H1 (cell line): ENCODE results near the gene OSTF1. TPM values are rescaled to one million over a fixed set of nuclear protein-coding genes. Genes with fewer than 3 reads are reported as not detected.

Experiments used
- CTCF ChIA-PET: fragments of 300-600 bp; sonication (Branson Sonifier 250); formaldehyde crosslinking; loops from one replicate; lab custom pipeline; 2021; ENCODE audit not compliant: partially characterized antibody; lab: Charles Lee
- POLR2A ChIA-PET: fragments of 300-600 bp; sonication (Branson Sonifier 250); formaldehyde crosslinking; loops from one replicate; lab custom pipeline; 2021; ENCODE audit warnings: inconsistent platforms; ENCODE audit not compliant: partially characterized antibody; lab: Charles Lee
- DNase-seq, 2 experiments: peaks; one replicate each; pipeline versions ENCODE4 v3.0.0 to v3.0.0-alpha.2; 2010 to 2022; ENCODE audit warnings: low spot score in 2 of 2, low read depth in 1 of 2, mixed read lengths in 1 of 2
- FAIRE-seq: peaks from 2 replicates; lab custom pipeline; 2011; peaks lifted over from hg19 to GRCh38; lab: Jason Lieb, UNC
- H2AFZ ChIP-seq: 2 replicates; pipeline ENCODE4 v1.8.1; 2012; ENCODE audit warnings: low read length, inconsistent platforms
- H2AK5ac ChIP-seq: 2 replicates; pipeline ENCODE4 v1.6.1; 2013; ENCODE audit warnings: low read depth, low read length
- H2BK120ac ChIP-seq: replicated peaks from 2 replicates; pipeline ENCODE3; 2013; ENCODE audit warnings: low read depth, low read length, inconsistent platforms
- H2BK12ac ChIP-seq: 2 replicates; pipeline ENCODE4 v1.6.1; 2013; ENCODE audit warnings: low read depth, low read length
- H2BK15ac ChIP-seq: 2 replicates; pipeline ENCODE4 v1.6.1; 2013; ENCODE audit warnings: low read length
- H2BK20ac ChIP-seq: 2 replicates; pipeline ENCODE4 v1.6.1; 2013; ENCODE audit warnings: low read length
- H2BK5ac ChIP-seq: 2 replicates; pipeline ENCODE4 v1.6.1; 2013; ENCODE audit warnings: low read depth, low read length
- H3K14ac ChIP-seq: 2 replicates; pipeline ENCODE4 v1.6.1; 2013; ENCODE audit warnings: inconsistent platforms; ENCODE audit not compliant: insufficient read length
- H3K18ac ChIP-seq: 2 replicates; pipeline ENCODE4 v1.6.1; 2013; ENCODE audit warnings: low read length; ENCODE audit errors: extremely low read depth
- H3K23ac ChIP-seq: 2 replicates; pipeline ENCODE4 v1.6.1; 2013; ENCODE audit warnings: inconsistent platforms; ENCODE audit not compliant: insufficient read length
- H3K23me2 ChIP-seq: 2 replicates; pipeline ENCODE4 v1.6.1; 2013; ENCODE audit warnings: low read depth, low read length
- H3K27ac ChIP-seq: 2 replicates; pipeline ENCODE4 v1.6.1; 2011; ENCODE audit warnings: low read depth, low read length, inconsistent platforms
- H3K27me3 ChIP-seq, 4 experiments: replicated peaks in 1 of 4; 1 replicate in 1 of 4; 2 replicates in 3 of 4; pipeline versions ENCODE4 v1.6.1 to v1.8.1; 2011 to 2013; ENCODE audit warnings: low read length in 3 of 4, mild to moderate bottlenecking in 3 of 4, inconsistent platforms in 2 of 4, mixed read lengths in 2 of 4, moderate library complexity in 1 of 4; ENCODE audit not compliant: control insufficient read depth in 3 of 4, insufficient read depth in 3 of 4; ENCODE audit errors: extremely low read depth in 1 of 4
- H3K36me3 ChIP-seq, 4 experiments: 2 replicates each; pipeline versions ENCODE4 v1.6.1 to v1.8.1; 2011 to 2013; ENCODE audit warnings: mild to moderate bottlenecking in 4 of 4, low read length in 3 of 4, moderate library complexity in 2 of 4, control low read depth in 1 of 4, inconsistent platforms in 1 of 4; ENCODE audit not compliant: insufficient read depth in 4 of 4, control insufficient read depth in 2 of 4
- H3K4ac ChIP-seq: replicated peaks from 2 replicates; pipeline ENCODE3; 2013; ENCODE audit warnings: low read length, low read depth, mixed read lengths, inconsistent platforms; ENCODE audit not compliant: insufficient read length
- H3K4me1 ChIP-seq, 4 experiments: replicated peaks in 1 of 4; 1 replicate in 1 of 4; 2 replicates in 3 of 4; pipeline versions ENCODE4 v1.6.1 to v1.8.1; 2011 to 2013; ENCODE audit warnings: low read length in 3 of 4, inconsistent platforms in 2 of 4, mixed read lengths in 1 of 4; ENCODE audit not compliant: insufficient read depth in 4 of 4, control insufficient read depth in 3 of 4
- H3K4me2 ChIP-seq, 2 experiments: 2 replicates each; pipeline versions ENCODE4 v1.6.1 to v1.8.1; 2011 to 2013; ENCODE audit warnings: low read depth in 2 of 2, low read length in 2 of 2, control low read depth in 1 of 2, inconsistent platforms in 1 of 2, mild to moderate bottlenecking in 1 of 2; ENCODE audit not compliant: insufficient read depth in 1 of 2
- H3K4me3 ChIP-seq, 4 experiments: fragments of 200-600, 300-600 bp in 1 of 4; sonication (generic), shearing (Covaris generic), sonication (Bioruptor Twin) in 1 of 4; 2 replicates each; pipeline versions ENCODE4 v1.5.1 to v1.8.1; 2011 to 2016; ENCODE audit warnings: low read length in 4 of 4, low read depth in 3 of 4, control low read depth in 2 of 4, inconsistent platforms in 2 of 4, mild to moderate bottlenecking in 2 of 4, mixed read lengths in 1 of 4, moderate library complexity in 1 of 4; ENCODE audit not compliant: insufficient read depth in 2 of 4; ENCODE audit errors: extremely low read depth in 1 of 4
- H3K56ac ChIP-seq: replicated peaks from 2 replicates; pipeline ENCODE3; 2013; ENCODE audit warnings: low read depth, mild to moderate bottlenecking, mixed read lengths, low read length, inconsistent platforms; ENCODE audit not compliant: insufficient read length
- H3K79me1 ChIP-seq: 2 replicates; pipeline ENCODE4 v1.6.1; 2013; ENCODE audit warnings: low read depth, low read length, control low read depth
- H3K79me2 ChIP-seq, 2 experiments: 2 replicates each; pipeline versions ENCODE4 v1.6.1 to v1.8.1; 2012 to 2013; ENCODE audit warnings: low read length in 2 of 2, mild to moderate bottlenecking in 2 of 2, inconsistent platforms in 1 of 2; ENCODE audit not compliant: insufficient read depth in 2 of 2, control insufficient read depth in 1 of 2
- H3K9ac ChIP-seq, 4 experiments: replicated peaks in 1 of 4; 1 replicate in 1 of 4; 2 replicates in 3 of 4; pipeline versions ENCODE4 v1.6.1 to v1.8.1; 2011 to 2013; ENCODE audit warnings: low read depth in 3 of 4, low read length in 3 of 4, control low read depth in 2 of 4, mild to moderate bottlenecking in 2 of 4, moderate library complexity in 2 of 4, inconsistent platforms in 1 of 4; ENCODE audit errors: extremely low read depth in 1 of 4
- H3K9me3 ChIP-seq, 2 experiments: 2 replicates each; pipeline versions ENCODE4 v1.6.1 to v1.8.1; 2012 to 2013; ENCODE audit warnings: mild to moderate bottlenecking in 2 of 2, moderate library complexity in 2 of 2, control low read depth in 1 of 2, inconsistent platforms in 1 of 2, low read depth in 1 of 2, low read length in 1 of 2, mixed read lengths in 1 of 2; ENCODE audit not compliant: insufficient read depth in 2 of 2
- H4K20me1 ChIP-seq, 2 experiments: replicated peaks in 1 of 2; 2 replicates each; pipeline versions ENCODE3 to v1.8.1; 2011 to 2013; ENCODE audit warnings: inconsistent platforms in 2 of 2, low read length in 2 of 2, mild to moderate bottlenecking in 1 of 2; ENCODE audit not compliant: insufficient read depth in 2 of 2, control insufficient read depth in 1 of 2
- H4K5ac ChIP-seq: 2 replicates; pipeline ENCODE4 v1.6.1; 2013; ENCODE audit warnings: low read length, low read depth, mixed read lengths, inconsistent platforms; ENCODE audit not compliant: insufficient read length
- H4K8ac ChIP-seq: 2 replicates; pipeline ENCODE4 v1.8.0; 2013; ENCODE audit warnings: mild to moderate bottlenecking, moderate library complexity, low read length, inconsistent platforms; ENCODE audit not compliant: insufficient read depth; ENCODE audit errors: extremely low read depth
- H4K91ac ChIP-seq: replicated peaks from 2 replicates; pipeline ENCODE3; 2013; ENCODE audit warnings: low read length, mixed read lengths, inconsistent platforms; ENCODE audit not compliant: insufficient read length
- ATF2 ChIP-seq: IDR thresholded peaks from 2 replicates; pipeline ENCODE4 v1.6.1; 2012; ENCODE audit warnings: low read length, inconsistent platforms
- EP300 ChIP-seq, 2 experiments: IDR thresholded peaks; 1 replicate in 1 of 2; 2 replicates in 1 of 2; pipeline ENCODE4 v1.6.1; 2011 to 2012; ENCODE audit warnings: low read depth in 2 of 2, low read length in 2 of 2, mild to moderate bottlenecking in 2 of 2, borderline replicate concordance in 1 of 2, inconsistent platforms in 1 of 2, moderate library complexity in 1 of 2
- GTF2F1 ChIP-seq: IDR thresholded peaks from 2 replicates; pipeline ENCODE4 v1.6.1; 2012; ENCODE audit warnings: low read depth, low read length, improper control_type of control experiment, borderline replicate concordance
- HDAC6 ChIP-seq: IDR thresholded peaks from one replicate; pipeline ENCODE4 v1.7.1; 2012; ENCODE audit warnings: low read depth, mild to moderate bottlenecking, inconsistent platforms, low read length, moderate library complexity
- KDM5A ChIP-seq: fragments of 200-600 bp; IDR thresholded peaks from 2 replicates; pipeline ENCODE4 v1.7.1; 2012; ENCODE audit warnings: mild to moderate bottlenecking, low read length, inconsistent platforms, mixed read lengths
- NANOG ChIP-seq: IDR thresholded peaks from 2 replicates; pipeline ENCODE4 v1.6.1; 2011; ENCODE audit warnings: low read length, low read depth, mild to moderate bottlenecking, inconsistent platforms; ENCODE audit not compliant: insufficient read depth, poor library complexity, severe bottlenecking
- NRF1 ChIP-seq: IDR thresholded peaks from 2 replicates; pipeline ENCODE4 v1.6.1; 2011; ENCODE audit warnings: mild to moderate bottlenecking, low read depth, low read length, improper control_type of control experiment
- POLR2A ChIP-seq, 2 experiments: IDR thresholded peaks; 1 replicate in 1 of 2; 2 replicates in 1 of 2; pipeline ENCODE4 v1.6.1; 2011; ENCODE audit warnings: low read depth in 2 of 2, low read length in 2 of 2, mild to moderate bottlenecking in 2 of 2; ENCODE audit errors: control extremely low read depth in 1 of 2
- SIN3A ChIP-seq, 2 experiments: IDR thresholded peaks in 1 of 2; conservative IDR thresholded peaks in 1 of 2; 2 replicates each; pipeline ENCODE4 v1.6.1; 2011 to 2012; ENCODE audit warnings: low read length in 2 of 2, improper control_type of control experiment in 1 of 2, low read depth in 1 of 2, mild to moderate bottlenecking in 1 of 2
- SIRT6 ChIP-seq: IDR thresholded peaks from one replicate; pipeline ENCODE4 v1.7.1; 2012; ENCODE audit warnings: low read length, inconsistent platforms
- SP1 ChIP-seq: IDR thresholded peaks from 2 replicates; pipeline ENCODE4 v1.6.1; 2011; ENCODE audit warnings: low read depth, low read length
- TAF1 ChIP-seq: IDR thresholded peaks from 2 replicates; pipeline ENCODE4 v1.6.1; 2011; ENCODE audit warnings: mild to moderate bottlenecking, low read depth, low read length
- TCF12 ChIP-seq: IDR thresholded peaks from 2 replicates; pipeline ENCODE4 v1.6.1; 2011; ENCODE audit warnings: low read depth, mild to moderate bottlenecking, low read length
- WGBS, 2 experiments: shearing (Covaris generic) in 1 of 2; methylation state at CpG; one replicate each; pipeline versions ENCODE4 v1.1.6 to v1.1.7; 2013 to 2015; ENCODE audit warnings: low lambda C conversion rate in 2 of 2, mixed read lengths in 2 of 2, inconsistent platforms in 1 of 2, low coverage in 1 of 2, missing lambda C conversion rate in 1 of 2; ENCODE audit not compliant: insufficient replicate concordance in 2 of 2, insufficient coverage in 1 of 2, insufficient read length in 1 of 2; ENCODE audit errors: extremely low coverage in 1 of 2, missing lambda C conversion rate in 1 of 2; 5-methylcytosine and 5-hydroxymethylcytosine counted together
- polyA plus RNA-seq, 7 experiments: library from polyadenylated mRNA; depleted of rRNA in 3 of 7; stranded (reverse) in 5 of 7; unstranded in 2 of 7; fragments of >200 nt in 5 of 7; fragments of 200-250 nt in 2 of 7; gene quantifications; 1 replicate in 5 of 7; 2 replicates in 1 of 7; 4 replicates in 1 of 7; pipeline versions ENCODE4 v1.2.1 to v1.2.3, GENCODE V29; 2011 to 2013; ENCODE audit warnings: missing spikeins in 2 of 7, mixed read lengths in 2 of 7
- total RNA-seq: library from RNA; stranded (reverse); fragmentation: NEBNext Ultra II Directional; extraction: Animal tissue kit (Norgen Biotek cat#: 25700); gene quantifications from 2 replicates; pipeline ENCODE4 v1.2.1, GENCODE V29; 2021

The OSTF1 gene
- total and polyA plus RNA-seq, 2 of the 8 experiments (the other 6 are each of a cell fraction or from before 2014, with no cell fraction given), result 5.0 to 18.9 TPM

- Histone ChIP-seq H3K23ac (no peak overlapping the region), H3K36me3 (no peaks in the 10 kb centered on the region), H2AFZ (no peak overlapping the region), H3K27ac (no peak overlapping the region), H4K20me1 (no peaks in the 10 kb centered on the region), H3K9ac (no peak overlapping the region), H2BK12ac (no peak overlapping the region), H3K14ac (no peak overlapping the region), H2BK120ac (no peak overlapping the region), H3K4me3 (no peak overlapping the region), H3K56ac (no peak overlapping the region), H3K79me1 (no peaks in the 10 kb centered on the region), H3K27me3 (no peaks in the 10 kb centered on the region), H3K18ac (no peak overlapping the region), H3K4me2 (no peak overlapping the region), H2BK20ac (no peak overlapping the region), H3K23me2 (no peaks in the 10 kb centered on the region), H2BK15ac (no peak overlapping the region), H3K4me1 (no peaks in the 10 kb centered on the region), H4K91ac (no peak overlapping the region), H2AK5ac (no peak overlapping the region), H4K8ac (no peak overlapping the region), H4K5ac (no peak overlapping the region), H2BK5ac (no peak overlapping the region), H3K4ac (no peak overlapping the region), H3K9me3 (no peaks in the 10 kb centered on the region), H3K79me2 (no peaks in the 10 kb centered on the region)
- DNase-seq (no peak), FAIRE-seq (no peak)
- ChIA-PET CTCF (interaction anchor here (0.8 to 2.1 kb wide), 5 partner anchors 9 to 28 kb away, joined by 3 to 8 read pairs (median 4); no protein-coding TSS in a partner anchor), POLR2A (interaction anchor here (1.4 kb wide), 1 partner anchor 20 kb away, joined by 6 read pairs; the partner anchor contains the start of gene CARNMT1)
- WGBS, 2 experiments, result 50% methylated on average over 2 of the region's 2 CpGs; no CpG with 5 or more reads in 1 of the 2 experiments
- TF ChIP-seq TAF1, result no peak
- no peak for TF ChIP-seq ATF2
- no peak for TF ChIP-seq NRF1
- no peak for TF ChIP-seq SIRT6
- no peak for TF ChIP-seq EP300 (IDR thresholded peaks at IDR 0.05; ENCODE audit: borderline replicate concordance in 1 of 2, low read depth in 2 of 2, low read length in 2 of 2)
- TF ChIP-seq KDM5A, result no peak
- TF ChIP-seq HDAC6, result no peak
- no peak for TF ChIP-seq POLR2A (IDR thresholded peaks at IDR 0.05; ENCODE audit: control extremely low read depth in 1 of 2, low read depth in 2 of 2, low read length in 2 of 2)
- no peak for TF ChIP-seq SP1
- no peak for TF ChIP-seq SIN3A (conservative IDR thresholded peaks at IDR 0.05 in 1 of 2, IDR thresholded peaks at IDR 0.05 in 1 of 2; ENCODE audit: low read depth in 1 of 2, low read length in 2 of 2)
- TF ChIP-seq GTF2F1, result no peak
- TF ChIP-seq NANOG, result no peak
- no peak for TF ChIP-seq TCF12
Measured at GRCh38 chr9:75047506-75047905, 40.8 kb upstream of the OSTF1 start.
